ENCODE results near the gene CHID1. TPM values are rescaled to one million over a fixed set of nuclear protein-coding genes. Genes with fewer than 3 reads are reported as not detected.

Gene CHID1
- total and polyA plus RNA-seq, 2 experiments from 2014 or later, result 72.3 to 202 TPM

DNA sequence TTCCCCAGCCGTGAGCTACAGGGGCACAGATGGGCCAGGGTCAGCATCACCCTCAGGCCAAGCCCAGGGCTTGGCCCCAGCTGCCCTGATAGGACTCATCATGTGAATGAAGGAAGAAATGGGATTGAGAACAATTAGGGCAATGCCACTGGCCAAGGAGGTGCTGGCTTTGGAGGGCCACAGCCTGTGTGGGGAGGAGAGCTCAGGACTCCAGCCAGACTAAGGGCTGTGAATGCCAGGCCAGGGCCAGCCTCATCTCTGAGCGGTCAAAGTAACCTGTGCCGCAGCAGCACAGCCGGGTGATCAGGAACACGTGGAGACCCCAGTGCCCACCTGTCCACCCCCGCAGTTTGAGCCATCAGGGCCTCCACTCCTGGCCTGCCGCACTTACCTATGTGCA lies 10.1 kb downstream of the CHID1 start:
- WGBS, 2 experiments (ENCODE audit: low coverage in 1 of 2, low lambda C conversion rate in 2 of 2, missing lambda C conversion rate in 2 of 2), result 91% methylated on average over 6 to 7 of the region's 7 CpGs
- no peaks in the 10 kb centered on the region for H3K4me1 ChIP-seq (ENCODE audit: insufficient read depth)
- H3K4me3 ChIP-seq, result no peak overlapping the region
- H4K20me1 ChIP-seq (ENCODE audit: insufficient read depth), result no peaks in the 10 kb centered on the region
- peaks cover 4% of the 10 kb centered on the region; the same call in 1 of the 2 replicates for H3K36me3 ChIP-seq (ENCODE audit: low read depth)
- no peaks in the 10 kb centered on the region for H3F3A ChIP-seq (ENCODE audit: insufficient read depth)
- in situ Hi-C loops (cut with MboI), result loop anchor here (10.0 kb wide), 1 partner anchor 154 kb away; no protein-coding TSS in a partner anchor
- no peak overlapping the region for H3K4me2 ChIP-seq (ENCODE audit: unreplicated experiment)
- no peak overlapping the region for H3K27ac ChIP-seq
- H3K79me2 ChIP-seq (ENCODE audit: insufficient read depth), result peaks cover 7% of the 10 kb centered on the region; the same call in 1 of the 2 replicates
- no peaks in the 10 kb centered on the region for H3K9me3 ChIP-seq (ENCODE audit: low read depth)
- no peak overlapping the region for H2AFZ ChIP-seq
- TF ChIP-seq EZH2 (IDR thresholded peaks at IDR 0.05; ENCODE audit: insufficient read depth, poor library complexity, severe bottlenecking), result no peak
- H3K9me2 ChIP-seq (ENCODE audit: insufficient read depth), result no peaks in the 10 kb centered on the region
- no peaks in the 10 kb centered on the region for H3K27me3 ChIP-seq (replicated peaks; ENCODE audit: insufficient read depth)
- no peak for DNase-seq
- H3K9ac ChIP-seq, result no peak overlapping the region

DNA sequence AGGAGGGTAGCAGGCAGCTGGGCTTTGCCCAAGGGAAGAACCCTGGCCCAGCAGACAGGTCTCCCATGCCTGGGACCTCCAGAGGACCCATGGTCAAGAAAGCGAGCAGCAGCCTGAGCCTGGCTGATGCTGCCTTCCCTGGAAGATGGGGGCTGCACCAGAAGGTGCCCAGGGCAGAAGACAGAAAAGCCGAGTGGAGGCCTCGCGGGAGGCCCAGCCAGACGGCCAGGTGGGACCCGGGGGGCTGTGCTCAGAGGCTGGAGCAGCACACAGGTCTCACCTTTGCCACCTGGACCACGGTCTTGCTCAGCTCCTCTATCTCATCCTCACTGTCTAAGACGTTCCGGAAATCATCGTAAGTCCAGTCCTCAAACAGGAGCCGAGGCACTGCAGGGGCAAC lies 10.9 kb downstream of the CHID1 start:
- Histone ChIP-seq H2AFZ (no peak overlapping the region), H3K9ac (no peak overlapping the region), H3K36me3 (ENCODE audit: low read depth) (peaks cover 4% of the 10 kb centered on the region; the same call in 1 of the 2 replicates), H3K79me2 (ENCODE audit: insufficient read depth) (no peaks in the 10 kb centered on the region), H3K9me2 (ENCODE audit: insufficient read depth) (no peaks in the 10 kb centered on the region), H3K4me1 (ENCODE audit: insufficient read depth) (no peaks in the 10 kb centered on the region), H3K4me3 (no peak overlapping the region), H4K20me1 (ENCODE audit: insufficient read depth) (no peaks in the 10 kb centered on the region), H3K27ac (no peak overlapping the region), H3F3A (ENCODE audit: insufficient read depth) (no peaks in the 10 kb centered on the region), H3K4me2 (ENCODE audit: unreplicated experiment) (no peak overlapping the region), H3K9me3 (ENCODE audit: low read depth) (no peaks in the 10 kb centered on the region), H3K27me3 (replicated peaks; ENCODE audit: insufficient read depth) (no peaks in the 10 kb centered on the region)
- WGBS, 2 experiments (ENCODE audit: low coverage in 1 of 2, low lambda C conversion rate in 2 of 2, missing lambda C conversion rate in 2 of 2), result 95 to 96% methylated on average over 11 of the region's 11 CpGs
- in situ Hi-C loops (cut with MboI), result loop anchor here (10.0 kb wide), 1 partner anchor 155 kb away; no protein-coding TSS in a partner anchor
- TF ChIP-seq EZH2 (IDR thresholded peaks at IDR 0.05; ENCODE audit: insufficient read depth, poor library complexity, severe bottlenecking), result no peak
- TF ChIP-seq EZH2phosphoT487 (IDR thresholded peaks at IDR 0.05; ENCODE audit: insufficient read depth, low read depth), result no peak
- no peak for DNase-seq

- no peak overlapping the region for H3K4me3 ChIP-seq
- no peaks in the 10 kb centered on the region for H3F3A ChIP-seq (ENCODE audit: insufficient read depth)
- no peaks in the 10 kb centered on the region for H3K9me3 ChIP-seq (ENCODE audit: low read depth)
- in situ Hi-C loops (cut with MboI), result no loop called here
- H3K27ac ChIP-seq, result no peak overlapping the region
- no peak overlapping the region for H2AFZ ChIP-seq
- 95 to 97% methylated on average over 18 to 20 of the region's 22 CpGs for WGBS, 2 experiments (ENCODE audit: low coverage in 1 of 2, low lambda C conversion rate in 2 of 2, missing lambda C conversion rate in 2 of 2)
- peak; percentile 26 for DNase-seq
- TF ChIP-seq EZH2 (IDR thresholded peaks at IDR 0.05; ENCODE audit: insufficient read depth, poor library complexity, severe bottlenecking), result no peak
- no peak for TF ChIP-seq EZH2phosphoT487 (IDR thresholded peaks at IDR 0.05; ENCODE audit: insufficient read depth, low read depth)
- no peak overlapping the region for H3K9ac ChIP-seq
- no peaks in the 10 kb centered on the region for H3K9me2 ChIP-seq (ENCODE audit: insufficient read depth)
- H3K36me3 ChIP-seq (ENCODE audit: low read depth), result peaks cover 4% of the 10 kb centered on the region; the same call in 1 of the 2 replicates
- H3K27me3 ChIP-seq (replicated peaks; ENCODE audit: insufficient read depth), result no peaks in the 10 kb centered on the region
- H3K4me1 ChIP-seq (ENCODE audit: insufficient read depth), result no peaks in the 10 kb centered on the region
- H3K4me2 ChIP-seq (ENCODE audit: unreplicated experiment), result no peak overlapping the region
- H4K20me1 ChIP-seq (ENCODE audit: insufficient read depth), result no peaks in the 10 kb centered on the region
- H3K79me2 ChIP-seq (ENCODE audit: insufficient read depth), result no peaks in the 10 kb centered on the region
These were observed 11.9 kb downstream of the CHID1 start for GRCh38 chr11:898540-899190.

DNA sequence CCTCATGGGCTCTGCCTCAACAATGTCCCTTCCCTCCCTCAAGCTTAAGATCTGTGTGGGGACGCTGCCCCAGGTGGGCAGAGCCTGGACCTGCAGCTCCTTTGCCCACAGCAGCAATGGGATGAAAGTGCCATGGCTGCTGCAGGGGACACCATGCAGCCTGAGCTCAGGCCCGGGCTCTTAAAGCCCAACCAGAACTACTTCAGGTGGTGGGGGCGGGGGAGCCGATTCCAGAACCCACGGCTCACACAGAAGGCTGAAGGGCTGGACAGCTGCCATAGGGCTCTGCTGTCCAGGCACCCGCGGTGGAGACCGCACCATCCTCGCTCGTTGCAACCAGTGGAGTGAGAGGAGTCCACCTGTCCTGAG lies 12.5 kb downstream of the CHID1 start:
- no peak overlapping the region for H3K4me2 ChIP-seq (ENCODE audit: unreplicated experiment)
- TF ChIP-seq EZH2phosphoT487 (IDR thresholded peaks at IDR 0.05; ENCODE audit: insufficient read depth, low read depth), result no peak
- no peak for TF ChIP-seq EZH2 (IDR thresholded peaks at IDR 0.05; ENCODE audit: insufficient read depth, poor library complexity, severe bottlenecking)
- peak; percentile 36 for DNase-seq
- no peaks in the 10 kb centered on the region for H3K4me1 ChIP-seq (ENCODE audit: insufficient read depth)
- peaks cover 4% of the 10 kb centered on the region; the same call in 1 of the 2 replicates for H3K36me3 ChIP-seq (ENCODE audit: low read depth)
- WGBS, 2 experiments (ENCODE audit: low coverage in 1 of 2, low lambda C conversion rate in 2 of 2, missing lambda C conversion rate in 2 of 2), result 79 to 89% methylated on average over 9 to 10 of the region's 10 CpGs
- H3K9me2 ChIP-seq (ENCODE audit: insufficient read depth), result no peaks in the 10 kb centered on the region
- in situ Hi-C loops (cut with MboI), result no loop called here
- H3K4me3 ChIP-seq, result no peak overlapping the region
- no peaks in the 10 kb centered on the region for H3K79me2 ChIP-seq (ENCODE audit: insufficient read depth)
- no peak overlapping the region for H3K27ac ChIP-seq
- no peaks in the 10 kb centered on the region for H3K9me3 ChIP-seq (ENCODE audit: low read depth)
- H4K20me1 ChIP-seq (ENCODE audit: insufficient read depth), result no peaks in the 10 kb centered on the region
- H2AFZ ChIP-seq, result no peak overlapping the region
- H3F3A ChIP-seq (ENCODE audit: insufficient read depth), result no peaks in the 10 kb centered on the region
- no peak overlapping the region for H3K9ac ChIP-seq
- H3K27me3 ChIP-seq (replicated peaks; ENCODE audit: insufficient read depth), result no peaks in the 10 kb centered on the region
